ENCODE measurements around the gene IL18BP. TPM values are rescaled to one million over a fixed set of nuclear protein-coding genes. Genes with fewer than 3 reads are reported as not detected.

Gene IL18BP
- total and polyA plus RNA-seq, 10 of the 15 experiments (the other 5 are each of a cell fraction or from before 2014, with no cell fraction given): 2.6 to 18.1 (median 10.7) TPM

- no peak overlapping the region for H3K4me3 ChIP-seq
- H3K9me3 ChIP-seq (replicated peaks; ENCODE audit: control insufficient read depth, insufficient read depth, low read length): no peaks in the 10 kb centered on the region
- no peak overlapping the region for H3K4me2 ChIP-seq (ENCODE audit: control insufficient read depth, insufficient read depth)
- intact Hi-C loops (cut with micrococcal nuclease; ENCODE audit: unreplicated experiment) (no loop called here), in situ Hi-C loops (cut with MboI) (no loop called here)
- H3K27ac ChIP-seq (ENCODE audit: control insufficient read depth, insufficient read depth): no peak overlapping the region
- DNase-seq (ENCODE audit: low read depth, low spot score) (no peak), ATAC-seq (no peak), FAIRE-seq (no peak)
- no peaks in the 10 kb centered on the region for H4K20me1 ChIP-seq (ENCODE audit: control insufficient read depth, insufficient read depth)
- H3K9ac ChIP-seq (ENCODE audit: control insufficient read depth, insufficient read depth, low read length): no peak overlapping the region
- H3K4me1 ChIP-seq (ENCODE audit: control insufficient read depth, insufficient read depth, low read length): no peaks in the 10 kb centered on the region; the same call in 1 of the 2 replicates
- ChIA-PET SMC1A (ENCODE audit: uncharacterized antibody, unreplicated experiment) (interaction anchor here (1.2 kb wide), 1 partner anchor 23 kb away, joined by 4 read pairs; the partner anchor contains the start of genes RNF121 and XNDC1N), CTCF (interaction anchor here (0.6 to 0.7 kb wide), 2 partner anchors 74 to 479 kb away, joined by 3 to 5 read pairs; no protein-coding TSS in a partner anchor), RAD21 (ENCODE audit: unreplicated experiment) (interaction anchor here (0.7 kb wide), 1 partner anchor 153 kb away, joined by 3 read pairs; no protein-coding TSS in a partner anchor), POLR2A (interaction anchor here (0.6 kb wide), 1 partner anchor 31 kb away, joined by 5 read pairs; no protein-coding TSS in a partner anchor)
- H2AFZ ChIP-seq (ENCODE audit: control insufficient read depth, low read depth, low read length): no peak overlapping the region
- 61% methylated on average over 4 of the region's 4 CpGs for WGBS (ENCODE audit: insufficient coverage, insufficient replicate concordance, low lambda C conversion rate, missing lambda C conversion rate)
- peaks cover 0 to 2% of the 10 kb centered on the region in 2 experiments; a peak in 3 of 4 replicates for H3K36me3 ChIP-seq (ENCODE audit: control insufficient read depth in 2 of 2, insufficient read depth in 2 of 2, low read length in 1 of 2)
- H3K27me3 ChIP-seq (replicated peaks in 1 of 2; ENCODE audit: control insufficient read depth in 2 of 2, insufficient read depth in 2 of 2, low read length in 1 of 2): no peaks in the 10 kb centered on the region
- H3K79me2 ChIP-seq (ENCODE audit: control insufficient read depth, insufficient read depth, low read length): peaks cover 66% of the 10 kb centered on the region
- no TSS peak for BruUV-seq (replicated peaks)
- no peak for TF ChIP-seq LARP7 (IDR thresholded peaks at IDR 0.05)
- no peak for TF ChIP-seq TCF3 (IDR thresholded peaks at IDR 0.05; ENCODE audit: borderline replicate concordance, insufficient read depth, low read depth, low read length)
- no peak for TF ChIP-seq ATF3 (IDR thresholded peaks at IDR 0.05; ENCODE audit: borderline replicate concordance, extremely low read depth, low read depth, low read length)
- no peak for TF ChIP-seq MTA2 (IDR thresholded peaks at IDR 0.05; ENCODE audit: low read depth)
- no peak for TF ChIP-seq SKIL (IDR thresholded peaks at IDR 0.05; ENCODE audit: low read depth, poor library complexity, severe bottlenecking)
- no peak for TF ChIP-seq ZBTB40 (IDR thresholded peaks at IDR 0.05; ENCODE audit: borderline replicate concordance)
- TF ChIP-seq SUZ12 (IDR thresholded peaks at IDR 0.05; ENCODE audit: unreplicated experiment): no peak
- TF ChIP-seq SREBF1 (IDR thresholded peaks at IDR 0.05; ENCODE audit: low read length): no peak
- no peak for TF ChIP-seq YBX1 (IDR thresholded peaks at IDR 0.05)
- TF ChIP-seq ZBTB33 (IDR thresholded peaks at IDR 0.05): no peak
- TF ChIP-seq MYB (IDR thresholded peaks at IDR 0.05; ENCODE audit: borderline replicate concordance, low read depth, low read length): no peak
- no peak for TF ChIP-seq ZNF622 (IDR thresholded peaks at IDR 0.05)
- no peak for TF ChIP-seq FOS (IDR thresholded peaks at IDR 0.05; ENCODE audit: borderline replicate concordance, extremely low read depth, insufficient read length)
Measured at GRCh38 chr11:71951741-71952310, 46.9 kb upstream of the IL18BP start.

Measured in GM12878 (cell line).